ENCODE measurements around the gene SNX21. TPM values are rescaled to one million over a fixed set of nuclear protein-coding genes. Genes with fewer than 3 reads are reported as not detected.

Gene SNX21
- total and polyA plus RNA-seq, 9 of the 15 experiments (the other 6 are each of a cell fraction or from before 2014, with no cell fraction given), result 0.10 to 1.2 (median 0.42) TPM

- peaks cover 31% of the 10 kb centered on the region; the same call in 2 of the 3 replicates for H3K36me3 ChIP-seq (ENCODE audit: control insufficient read depth, insufficient read depth, low read length)
- peak; percentile 99 to 100 (median 99) for DNase-seq (ENCODE audit: extremely low read depth in 1 of 4, low spot score in 3 of 4)
- H2AFZ ChIP-seq (ENCODE audit: low read depth, low read length), result peak within 1 kb of the TSS; percentile 89
- ChIA-PET CTCF (ENCODE audit: low intra/inter-chr PET ratio) (no interaction called here), POLR2A (interaction anchor here (0.6 to 2.4 kb wide), 13 partner anchors 9 to 55 kb away, joined by 3 to 11 read pairs (median 4); partner anchors contain the start of genes CTSA, NEURL2 and PCIF1)
- no peaks in the 10 kb centered on the region for H4K20me1 ChIP-seq (replicated peaks; ENCODE audit: control insufficient read depth, insufficient read depth, low read length)
- peak within 1 kb of the TSS; percentile 85 to 92 for H3K9ac ChIP-seq (ENCODE audit: insufficient read depth in 1 of 2, low read depth in 2 of 2, low read length in 2 of 2)
- in situ Hi-C loops (cut with MboI), result no loop called here
- no peaks in the 10 kb centered on the region for H3K27me3 ChIP-seq (ENCODE audit: control insufficient read depth in 2 of 2, insufficient read depth in 2 of 2, low read length in 2 of 2)
- FAIRE-seq, result peak; percentile 100
- intact Hi-C loops (cut with micrococcal nuclease), result loop anchor here (10.0 kb wide), 1 partner anchor 46 kb away; the partner anchor contains the start of gene SNX21
- H3K9me3 ChIP-seq (replicated peaks; ENCODE audit: control insufficient read depth, insufficient read depth, low read depth, low read length), result no peaks in the 10 kb centered on the region
- H3K4me1 ChIP-seq (replicated peaks in 1 of 2; ENCODE audit: control insufficient read depth in 2 of 2, insufficient read depth in 2 of 2, low read length in 2 of 2), result peaks cover 27% of the 10 kb centered on the region in 2 experiments
- peak within 1 kb of the TSS; percentile 91 for H3K4me2 ChIP-seq (ENCODE audit: insufficient read depth, low read length)
- TSS peak; percentile 81 for BruUV-seq (replicated peaks)
- peak within 1 kb of the TSS; percentile 56 for H3K4me3 ChIP-seq
- H3K9me1 ChIP-seq (ENCODE audit: control insufficient read depth, insufficient read depth, low read length), result peaks cover 4% of the 10 kb centered on the region
- H3K27ac ChIP-seq (ENCODE audit: extremely low read depth, low read depth, low read length), result peak within 1 kb of the TSS; percentile 83
- peak; percentile 99 for ATAC-seq
- H3K79me2 ChIP-seq (ENCODE audit: control insufficient read depth, insufficient read depth, low read length), result peaks cover 32% of the 10 kb centered on the region
- under 1% methylated on average over 23 of the region's 23 CpGs for whole genome bisulfite sequencing (ENCODE audit: insufficient coverage, low coverage, missing lambda C conversion rate)
- peak; percentile 29 to 51; a peak in 1 of 4 replicates for TF ChIP-seq ARNT (IDR thresholded peaks at IDR 0.05)
- TF ChIP-seq GABPB1 (CRISPR knock-in tag; IDR thresholded peaks at IDR 0.05), result peak; percentile 59; the same call in 1 of the 2 replicates
- peak; percentile 97 for TF ChIP-seq ASH1L (IDR thresholded peaks at IDR 0.05; ENCODE audit: borderline replicate concordance, low read depth, partially characterized antibody)
- TF ChIP-seq NRF1 (conservative IDR thresholded peaks at IDR 0.05 in 1 of 2, IDR thresholded peaks at IDR 0.05 in 1 of 2), result peak in 1 of 2 experiments; percentile 44; a peak in 1 of 4 replicates
- TF ChIP-seq EHMT2 (IDR thresholded peaks at IDR 0.05), result peak; percentile 35; the same call in 1 of the 2 replicates
- no peak for TF ChIP-seq SMARCA4 (IDR thresholded peaks at IDR 0.05)
- TF ChIP-seq ZNF76 (CRISPR knock-in tag; IDR thresholded peaks at IDR 0.05; ENCODE audit: borderline replicate concordance), result no peak
- no peak for TF ChIP-seq MITF (IDR thresholded peaks at IDR 0.05)
- TF ChIP-seq ETV6 (IDR thresholded peaks at IDR 0.05; ENCODE audit: borderline replicate concordance in 1 of 2, low read depth in 2 of 2, low read length in 1 of 2), result no peak
- no peak for TF ChIP-seq ETV6 (CRISPR knock-in tag; IDR thresholded peaks at IDR 0.05; ENCODE audit: borderline replicate concordance)
- TF ChIP-seq CREB3L1 (IDR thresholded peaks at IDR 0.05; ENCODE audit: borderline replicate concordance, low read depth), result 0 out of 2 replicates have a peak, but pooled peaks have one; percentile 52
- TF ChIP-seq UBTF (IDR thresholded peaks at IDR 0.05; ENCODE audit: borderline replicate concordance in 1 of 2, low read depth in 2 of 2, low read length in 2 of 2), result 0 out of 4 replicates have a peak, but pooled peaks of 1 of the 2 experiments have one; percentile 41
- no peak for TF ChIP-seq HINFP (tag; conservative IDR thresholded peaks at IDR 0.05; ENCODE audit: low read depth)
Measured at GRCh38 chr20:45880988-45881788, 47.6 kb downstream of the SNX21 start, which contains the start of gene ZSWIM1. Gene ZSWIM1, plus strand, starts transcription at chr20:45881227. Its CDS starts 1,366 bp downstream, at chr20:45882593.
